PC-3 (cell line): ENCODE results near the gene LIMS2.

Experiments
- EZH2 ChIP-seq: fragments of 300-600 bp; sonication (generic); IDR thresholded peaks from one replicate; pipeline ENCODE4 v1.6.1; 2017; ENCODE audit warnings: antibody characterized with exemption, mild to moderate bottlenecking, low read length; ENCODE audit not compliant: unreplicated experiment
- EZH2phosphoT487 ChIP-seq: fragments of 300-600 bp; sonication (generic); IDR thresholded peaks from 2 replicates; pipeline ENCODE4 v1.6.1; 2018; ENCODE audit warnings: mild to moderate bottlenecking, antibody characterized with exemption, low read length, borderline replicate concordance
- TF ChIP-seq, protein P1 (sequence below): fragments of 300-600 bp; sonication (generic); conservative IDR thresholded peaks from 2 replicates; pipeline ENCODE4 v1.5.1; 2017; ENCODE audit warnings: antibody characterized with exemption, low read depth, mild to moderate bottlenecking, low read length

DNA sequence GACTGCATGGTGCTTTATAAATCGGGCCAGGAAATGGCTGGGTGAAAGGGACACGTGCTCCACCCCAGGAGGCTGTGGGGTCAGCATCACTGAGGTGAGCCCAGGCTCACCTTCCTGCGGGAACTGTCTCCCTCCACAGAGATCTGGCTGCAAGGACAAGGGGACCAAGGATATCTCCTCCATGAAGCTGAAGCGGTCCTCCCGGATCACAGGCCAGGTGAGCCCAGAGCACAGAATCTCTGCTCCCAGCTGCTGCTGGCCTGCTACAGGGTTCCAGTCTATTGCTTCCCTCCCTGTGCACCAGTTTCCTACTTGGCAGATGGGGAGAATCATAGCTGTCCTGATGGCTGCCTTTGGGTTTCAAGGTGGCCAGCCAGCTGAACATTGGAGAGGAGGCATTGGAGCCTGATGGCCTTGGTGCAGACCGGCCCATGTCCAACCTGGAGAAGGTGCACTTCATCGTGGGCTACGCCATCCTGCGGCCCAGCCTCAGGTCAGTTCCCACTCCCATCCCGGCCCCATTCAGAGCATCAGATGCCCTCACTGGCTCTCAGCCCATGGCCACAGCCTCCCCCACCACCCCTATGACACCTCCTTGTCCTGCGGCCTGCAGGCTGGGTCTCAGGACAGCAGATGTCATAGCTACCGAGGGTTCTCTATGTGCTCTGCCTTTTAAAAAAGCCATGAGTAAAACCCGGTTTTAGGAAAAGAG, 63.1 kb downstream of the LIMS2 start:
- TF ChIP-seq EZH2 (no peak), EZH2phosphoT487 (no peak)
- TF ChIP-seq, protein P1, sequence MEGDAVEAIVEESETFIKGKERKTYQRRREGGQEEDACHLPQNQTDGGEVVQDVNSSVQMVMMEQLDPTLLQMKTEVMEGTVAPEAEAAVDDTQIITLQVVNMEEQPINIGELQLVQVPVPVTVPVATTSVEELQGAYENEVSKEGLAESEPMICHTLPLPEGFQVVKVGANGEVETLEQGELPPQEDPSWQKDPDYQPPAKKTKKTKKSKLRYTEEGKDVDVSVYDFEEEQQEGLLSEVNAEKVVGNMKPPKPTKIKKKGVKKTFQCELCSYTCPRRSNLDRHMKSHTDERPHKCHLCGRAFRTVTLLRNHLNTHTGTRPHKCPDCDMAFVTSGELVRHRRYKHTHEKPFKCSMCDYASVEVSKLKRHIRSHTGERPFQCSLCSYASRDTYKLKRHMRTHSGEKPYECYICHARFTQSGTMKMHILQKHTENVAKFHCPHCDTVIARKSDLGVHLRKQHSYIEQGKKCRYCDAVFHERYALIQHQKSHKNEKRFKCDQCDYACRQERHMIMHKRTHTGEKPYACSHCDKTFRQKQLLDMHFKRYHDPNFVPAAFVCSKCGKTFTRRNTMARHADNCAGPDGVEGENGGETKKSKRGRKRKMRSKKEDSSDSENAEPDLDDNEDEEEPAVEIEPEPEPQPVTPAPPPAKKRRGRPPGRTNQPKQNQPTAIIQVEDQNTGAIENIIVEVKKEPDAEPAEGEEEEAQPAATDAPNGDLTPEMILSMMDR = no peak
